T-cell (primary cell): ENCODE results near the gene TRMT61A. TPM values are rescaled to one million over a fixed set of nuclear protein-coding genes. Genes with fewer than 3 reads are reported as not detected.

ENCODE experiments used
- ATAC-seq, 4 experiments: fragments of 200-7000 bp in 3 of 4; fragments of 150-1000 bp in 1 of 4; cut with Tn5 transposase; replicated peaks in 1 of 4; 1 replicate in 3 of 4; 2 replicates in 1 of 4; pipeline ENCODE4 v1.10.0; 2021; ENCODE audit warnings: moderate library complexity in 3 of 4, mild to moderate bottlenecking in 2 of 4, moderate number of reproducible peaks in 1 of 4
- CTCF ChIA-PET, 2 donors: fragments of 300-600 bp; sonication (Branson Sonifier 250); formaldehyde crosslinking; loops; one replicate each; lab custom pipeline; 2022; ENCODE audit warnings: antibody characterized with exemption in 2 of 2; lab: Charles Lee
- POLR2A ChIA-PET, 2 donors: fragments of 300-600 bp; sonication (Branson Sonifier 250); formaldehyde crosslinking; loops; one replicate each; lab custom pipeline; 2022; ENCODE audit warnings: antibody characterized with exemption in 2 of 2; lab: Charles Lee
- DNase-seq, 35 experiments: peaks; one replicate each; pipeline versions ENCODE4 v3.0.0 to v3.0.0-alpha.2; 2013 to 2023
- H3K27ac ChIP-seq: one replicate; pipeline ENCODE4 v1.5.1; 2013; ENCODE audit warnings: low read length
- H3K27me3 ChIP-seq, 2 experiments: replicated peaks in 1 of 2; 1 replicate in 1 of 2; 2 replicates in 1 of 2; pipeline versions ENCODE4 v1.6.1 to v1.7.0; 2013; ENCODE audit warnings: low read length in 1 of 2, mixed read lengths in 1 of 2; ENCODE audit not compliant: control insufficient read depth in 2 of 2, insufficient read depth in 2 of 2; ENCODE audit errors: extremely low read depth in 1 of 2
- H3K36me3 ChIP-seq, 2 donors: 1 replicate in 1 of 2; 2 replicates in 1 of 2; pipeline versions ENCODE4 v1.6.1 to v1.7.0; 2013; ENCODE audit warnings: low read length in 1 of 2; ENCODE audit not compliant: control insufficient read depth in 2 of 2, insufficient read depth in 1 of 2; ENCODE audit errors: extremely low read depth in 1 of 2
- H3K4me1 ChIP-seq, 2 experiments: 1 replicate in 1 of 2; 2 replicates in 1 of 2; pipeline versions ENCODE4 v1.6.1 to v1.7.0; 2013; ENCODE audit warnings: low read length in 2 of 2, mixed read lengths in 1 of 2; ENCODE audit not compliant: insufficient read depth in 2 of 2, control insufficient read depth in 1 of 2; ENCODE audit errors: extremely low read depth in 1 of 2
- H3K4me3 ChIP-seq, 2 donors: 1 replicate in 1 of 2; 2 replicates in 1 of 2; pipeline versions ENCODE4 v1.5.1 to v1.7.0; 2013; ENCODE audit warnings: mild to moderate bottlenecking in 2 of 2, low read length in 1 of 2, moderate library complexity in 1 of 2; ENCODE audit not compliant: control insufficient read depth in 1 of 2; ENCODE audit errors: extremely low read depth in 1 of 2
- H3K9me3 ChIP-seq: 2 replicates; pipeline ENCODE4 v1.7.0; 2013
- H3K27ac Mint-ChIP-seq, 2 donors: one replicate each; pipeline ENCODE4 v1.8.0; 2020 to 2021; ENCODE audit warnings: mild to moderate bottlenecking in 2 of 2, mixed read lengths in 2 of 2
- H3K27me3 Mint-ChIP-seq, 2 donors: one replicate each; pipeline ENCODE4 v1.8.0; 2021 to 2022; ENCODE audit warnings: mixed read lengths in 2 of 2
- H3K36me3 Mint-ChIP-seq: one replicate; pipeline ENCODE4 v1.8.0; 2021; ENCODE audit warnings: mixed read lengths
- H3K4me1 Mint-ChIP-seq, 3 donors: one replicate each; pipeline ENCODE4 v1.8.0; 2020 to 2022; ENCODE audit warnings: mixed read lengths in 3 of 3, mild to moderate bottlenecking in 1 of 3
- H3K4me3 Mint-ChIP-seq, 3 donors: one replicate each; pipeline ENCODE4 v1.8.0; 2020 to 2022; ENCODE audit warnings: mild to moderate bottlenecking in 3 of 3, mixed read lengths in 3 of 3, moderate library complexity in 3 of 3
- H3K9me3 Mint-ChIP-seq, 3 donors: one replicate each; pipeline ENCODE4 v1.8.0; 2020 to 2022; ENCODE audit warnings: mixed read lengths in 3 of 3
- WGBS: methylation state at CpG from one replicate; pipeline ENCODE4 v1.1.5; 2013; ENCODE audit warnings: missing lambda C conversion rate; ENCODE audit not compliant: insufficient coverage; 5-methylcytosine and 5-hydroxymethylcytosine counted together
- total RNA-seq, 35 experiments: library from RNA in 6 of 35; stranded (reverse) in 6 of 35; fragments of 120-200 nt in 1 of 35; gene quantifications; one replicate each; pipeline versions ENCODE4 v1.2.1 to v1.2.4 and lab custom pipeline; 2013 to 2026

TRMT61A gene
- total RNA-seq, 5 donors from 2014 or later (not counting 1 experiment from before 2014, with no cell fraction given) = 10.0 to 20.3 (median 17.6) TPM

- H3K36me3 ChIP-seq = peaks cover 20 to 55% of the 10 kb centered on the region in 2 donors
- peaks cover 0 to 3% of the 10 kb centered on the region in 2 experiments for H3K4me1 ChIP-seq
- H3K27me3 ChIP-seq = no peaks in the 10 kb centered on the region
- 87% methylated on average over 8 of the region's 8 CpGs for WGBS
- no peak overlapping the region for H3K27ac ChIP-seq
- H3K4me3 Mint-ChIP-seq = no peak overlapping the region
- H3K9me3 Mint-ChIP-seq = no peaks in the 10 kb centered on the region
- H3K36me3 Mint-ChIP-seq = peaks cover 37% of the 10 kb centered on the region
- peak overlapping the region in 1 of 2 donors; percentile 43 for H3K27ac Mint-ChIP-seq
- no peaks in the 10 kb centered on the region for H3K9me3 ChIP-seq
- CTCF ChIA-PET = no interaction called here
- POLR2A ChIA-PET = no interaction called here
- H3K4me3 ChIP-seq = no peak overlapping the region
- DNase-seq (no peak), ATAC-seq (no peak)
- H3K27me3 Mint-ChIP-seq = no peaks in the 10 kb centered on the region
- H3K4me1 Mint-ChIP-seq = peaks cover 3 to 6% (median 4%) of the 10 kb centered on the region in 3 donors
Observed at GRCh38 chr14:103504991-103505565, 23.9 kb upstream of the TRMT61A start.

GRCh38 chr14:103507751-103508150 is 21.2 kb upstream of the TRMT61A start:
- ChIA-PET CTCF (no interaction called here), POLR2A (no interaction called here)
- no peak overlapping the region for H3K27ac Mint-ChIP-seq
- 92% methylated on average over 2 of the region's 3 CpGs for WGBS
- H3K4me3 ChIP-seq = no peak overlapping the region
- H3K36me3 Mint-ChIP-seq = peaks cover 20% of the 10 kb centered on the region
- H3K9me3 ChIP-seq = no peaks in the 10 kb centered on the region
- ATAC-seq (no peak), DNase-seq (no peak)
- no peaks in the 10 kb centered on the region for H3K4me1 ChIP-seq
- H3K4me1 Mint-ChIP-seq = peaks cover 0 to 1% (median 0%) of the 10 kb centered on the region in 3 donors
- H3K9me3 Mint-ChIP-seq = no peaks in the 10 kb centered on the region
- H3K27ac ChIP-seq = no peak overlapping the region
- H3K36me3 ChIP-seq = peaks cover 7 to 34% of the 10 kb centered on the region in 2 donors
- H3K4me3 Mint-ChIP-seq = no peak overlapping the region
- H3K27me3 Mint-ChIP-seq = no peaks in the 10 kb centered on the region
- no peaks in the 10 kb centered on the region for H3K27me3 ChIP-seq

GRCh38 chr14:103508521-103509329 is 20.3 kb upstream of the TRMT61A start:
- no peaks in the 10 kb centered on the region for H3K27me3 Mint-ChIP-seq
- 90% methylated on average over 11 of the region's 16 CpGs for WGBS
- ATAC-seq = no peak
- no peaks in the 10 kb centered on the region for H3K27me3 ChIP-seq
- H3K27ac ChIP-seq = no peak overlapping the region
- peaks cover 13% of the 10 kb centered on the region for H3K36me3 Mint-ChIP-seq
- ChIA-PET CTCF (interaction anchor here (0.7 kb wide), 2 partner anchors 11 to 19 kb away, joined by 3 to 4 read pairs; no protein-coding TSS in a partner anchor), POLR2A (no interaction called here)
- peaks cover 7 to 24% of the 10 kb centered on the region in 2 donors for H3K36me3 ChIP-seq
- no peaks in the 10 kb centered on the region for H3K4me1 ChIP-seq
- H3K4me1 Mint-ChIP-seq = peaks cover 0 to 1% (median 0%) of the 10 kb centered on the region in 3 donors
- no peak for DNase-seq
- no peak overlapping the region for H3K4me3 ChIP-seq
- H3K4me3 Mint-ChIP-seq = no peak overlapping the region
- H3K27ac Mint-ChIP-seq = no peak overlapping the region
- no peaks in the 10 kb centered on the region for H3K9me3 Mint-ChIP-seq
- no peaks in the 10 kb centered on the region for H3K9me3 ChIP-seq

- ChIA-PET CTCF (interaction anchor here (0.5 to 0.6 kb wide), 3 partner anchors 31 to 302 kb away, joined by 3 to 4 read pairs (median 3); no protein-coding TSS in a partner anchor), POLR2A (no interaction called here)
- H3K27me3 ChIP-seq = no peaks in the 10 kb centered on the region
- H3K36me3 ChIP-seq = peaks cover 3 to 15% of the 10 kb centered on the region in 2 donors
- H3K4me3 ChIP-seq = no peak overlapping the region
- 95% methylated on average over 7 of the region's 11 CpGs for WGBS
- Mint-ChIP-seq H3K27ac (no peak overlapping the region), H3K9me3 (no peaks in the 10 kb centered on the region), H3K4me1 (peaks cover 0 to 6% (median 3%) of the 10 kb centered on the region in 3 donors), H3K27me3 (no peaks in the 10 kb centered on the region), H3K36me3 (peaks cover 4% of the 10 kb centered on the region), H3K4me3 (no peak overlapping the region)
- H3K27ac ChIP-seq = no peak overlapping the region
- H3K4me1 ChIP-seq = no peaks in the 10 kb centered on the region
- DNase-seq = no peak
- ATAC-seq = no peak
- no peaks in the 10 kb centered on the region for H3K9me3 ChIP-seq
Observed at GRCh38 chr14:103509864-103510723, 18.9 kb upstream of the TRMT61A start.

- Histone ChIP-seq H3K4me1 (no peaks in the 10 kb centered on the region), H3K27ac (no peak overlapping the region), H3K36me3 (peaks cover 0 to 8% of the 10 kb centered on the region in 2 donors), H3K4me3 (no peak overlapping the region), H3K27me3 (no peaks in the 10 kb centered on the region), H3K9me3 (no peaks in the 10 kb centered on the region)
- no peak overlapping the region for H3K4me3 Mint-ChIP-seq
- WGBS = 97% methylated on average over 16 of the region's 26 CpGs
- ATAC-seq (no peak), DNase-seq (no peak)
- H3K36me3 Mint-ChIP-seq = no peaks in the 10 kb centered on the region
- H3K4me1 Mint-ChIP-seq = peaks cover 0 to 6% (median 3%) of the 10 kb centered on the region in 3 donors
- no peaks in the 10 kb centered on the region for H3K9me3 Mint-ChIP-seq
- POLR2A ChIA-PET = no interaction called here
- CTCF ChIA-PET = no interaction called here
- no peak overlapping the region for H3K27ac Mint-ChIP-seq
- no peaks in the 10 kb centered on the region for H3K27me3 Mint-ChIP-seq
Observed at GRCh38 chr14:103510724-103511693, 18.0 kb upstream of the TRMT61A start.
